Raji (cell line): ENCODE results near the gene C2CD4B.

Source experiments
- POLR2A ChIP-seq: IDR thresholded peaks from 2 replicates; pipeline ENCODE4 v1.6.1; 2011; ENCODE audit warnings: low read depth, low read length, control low read depth; ENCODE audit not compliant: insufficient read depth

Gene C2CD4B

GRCh38 chr15:62165793-62166375 lies 799 bp upstream of the C2CD4B start:
- TF ChIP-seq POLR2A = no peak

GRCh38 chr15:62164396-62165103 lies 535 bp downstream of the C2CD4B start:
- TF ChIP-seq POLR2A = no peak

GRCh38 chr15:62164014-62164395 lies 1.1 kb downstream of the C2CD4B start:
- TF ChIP-seq POLR2A = no peak

- TF ChIP-seq POLR2A = no peak
These were observed 1.6 kb downstream of the C2CD4B start for GRCh38 chr15:62163397-62164013.

- no peak for TF ChIP-seq POLR2A
These were observed 11.9 kb downstream of the C2CD4B start for GRCh38 chr15:62153228-62153627.

GRCh38 chr15:62150445-62150844 lies 14.6 kb downstream of the C2CD4B start:
- no peak for TF ChIP-seq POLR2A

- TF ChIP-seq POLR2A = no peak
These were observed 15.4 kb downstream of the C2CD4B start for GRCh38 chr15:62149729-62150128.

- no peak for TF ChIP-seq POLR2A
These were observed 17.5 kb downstream of the C2CD4B start for GRCh38 chr15:62147551-62147950.

- no peak for TF ChIP-seq POLR2A
These were observed 17.9 kb downstream of the C2CD4B start for GRCh38 chr15:62147149-62147548.

GRCh38 chr15:62145015-62145735 lies 19.9 kb downstream of the C2CD4B start:
- no peak for TF ChIP-seq POLR2A

- TF ChIP-seq POLR2A = no peak
These were observed 22.3 kb downstream of the C2CD4B start for GRCh38 chr15:62142736-62143135.

GRCh38 chr15:62141643-62142588 lies 23.2 kb downstream of the C2CD4B start:
- no peak for TF ChIP-seq POLR2A

GRCh38 chr15:62141200-62141599 lies 23.9 kb downstream of the C2CD4B start:
- no peak for TF ChIP-seq POLR2A

- no peak for TF ChIP-seq POLR2A
These were observed 27.0 kb downstream of the C2CD4B start for GRCh38 chr15:62138124-62138523.
